ENCODE measurements around the gene SHISAL2B. TPM values are rescaled to one million over a fixed set of nuclear protein-coding genes. Genes with fewer than 3 reads are reported as not detected.

SHISAL2B gene
- total RNA-seq, 6 experiments from 2014 or later: not detected

DNA sequence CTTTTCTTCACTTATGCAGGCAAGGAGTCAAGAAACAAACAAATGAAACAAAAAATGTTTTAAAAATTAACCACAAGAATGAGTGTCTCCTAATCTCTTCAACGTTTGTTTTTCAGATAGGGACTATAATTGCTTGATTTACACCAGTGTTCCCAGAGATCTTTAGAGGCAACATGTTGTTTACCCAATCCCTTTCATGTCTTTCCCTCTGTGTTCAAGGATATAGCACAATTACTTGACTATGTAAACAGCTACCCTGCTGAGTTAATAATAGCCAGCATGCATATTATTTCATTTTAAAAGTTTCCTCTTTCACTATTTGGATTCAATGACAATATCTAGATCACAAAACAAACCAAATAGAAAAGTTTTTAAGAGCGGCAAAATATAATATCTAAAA lies 25.1 kb upstream of the SHISAL2B start:
- 45% methylated on average over 2 of the region's 2 CpGs for WGBS (ENCODE audit: insufficient coverage, low coverage, low lambda C conversion rate, missing lambda C conversion rate)
- H3K9me3 ChIP-seq: no peaks in the 10 kb centered on the region
- no peak overlapping the region for H3K27ac ChIP-seq
- DNase-seq (no peak), ATAC-seq (no peak)
- TF ChIP-seq, protein P1, sequence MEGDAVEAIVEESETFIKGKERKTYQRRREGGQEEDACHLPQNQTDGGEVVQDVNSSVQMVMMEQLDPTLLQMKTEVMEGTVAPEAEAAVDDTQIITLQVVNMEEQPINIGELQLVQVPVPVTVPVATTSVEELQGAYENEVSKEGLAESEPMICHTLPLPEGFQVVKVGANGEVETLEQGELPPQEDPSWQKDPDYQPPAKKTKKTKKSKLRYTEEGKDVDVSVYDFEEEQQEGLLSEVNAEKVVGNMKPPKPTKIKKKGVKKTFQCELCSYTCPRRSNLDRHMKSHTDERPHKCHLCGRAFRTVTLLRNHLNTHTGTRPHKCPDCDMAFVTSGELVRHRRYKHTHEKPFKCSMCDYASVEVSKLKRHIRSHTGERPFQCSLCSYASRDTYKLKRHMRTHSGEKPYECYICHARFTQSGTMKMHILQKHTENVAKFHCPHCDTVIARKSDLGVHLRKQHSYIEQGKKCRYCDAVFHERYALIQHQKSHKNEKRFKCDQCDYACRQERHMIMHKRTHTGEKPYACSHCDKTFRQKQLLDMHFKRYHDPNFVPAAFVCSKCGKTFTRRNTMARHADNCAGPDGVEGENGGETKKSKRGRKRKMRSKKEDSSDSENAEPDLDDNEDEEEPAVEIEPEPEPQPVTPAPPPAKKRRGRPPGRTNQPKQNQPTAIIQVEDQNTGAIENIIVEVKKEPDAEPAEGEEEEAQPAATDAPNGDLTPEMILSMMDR (IDR thresholded peaks at IDR 0.05): no peak
- TF ChIP-seq POLR2A (IDR thresholded peaks at IDR 0.05): no peak
- intact Hi-C loops (cut with DNase I): no loop called here
- H3K4me3 ChIP-seq: no peak overlapping the region
- H3K4me1 ChIP-seq: no peaks in the 10 kb centered on the region
- H3K36me3 ChIP-seq: no peaks in the 10 kb centered on the region
- H3K27me3 ChIP-seq: no peaks in the 10 kb centered on the region

DNA sequence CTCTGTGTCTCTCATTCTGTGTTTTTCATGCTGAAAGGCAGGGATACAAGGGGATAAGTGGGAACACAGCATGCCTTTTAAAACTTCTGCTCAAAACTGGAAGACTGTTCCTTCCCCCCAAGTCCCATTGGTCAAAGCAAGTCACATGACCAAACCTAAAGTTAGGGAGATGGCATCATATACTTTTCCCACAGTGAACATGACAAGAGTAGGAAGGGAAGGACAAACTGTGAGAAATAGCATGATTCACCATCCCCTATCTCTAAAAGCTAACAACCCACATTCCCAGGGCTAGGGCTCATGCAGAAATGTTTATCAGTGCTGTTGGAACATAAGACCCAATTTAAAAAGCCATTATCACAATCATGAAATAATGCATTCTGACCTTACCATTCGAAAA lies 24.2 kb upstream of the SHISAL2B start:
- 20% methylated on average over 1 of the region's 1 CpG for WGBS (ENCODE audit: insufficient coverage, low coverage, low lambda C conversion rate, missing lambda C conversion rate)
- no peaks in the 10 kb centered on the region for H3K4me1 ChIP-seq

DNA sequence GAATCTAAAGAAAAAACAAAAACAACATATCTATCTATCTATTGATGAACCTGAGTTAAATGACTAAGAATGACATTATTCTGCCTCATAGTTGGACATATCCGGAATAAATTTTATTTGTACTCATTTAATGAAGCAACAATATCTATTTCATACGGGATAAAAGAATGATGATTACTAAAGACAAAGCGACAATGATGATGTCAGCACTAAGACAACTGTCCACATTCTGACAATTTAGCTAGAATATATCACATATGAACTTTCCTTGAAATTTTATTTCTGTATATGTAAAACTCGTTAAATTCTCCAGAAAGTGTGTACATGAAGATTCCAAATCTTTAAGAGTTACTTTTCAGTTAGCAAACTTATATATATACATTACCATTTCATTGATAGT lies 23.2 kb upstream of the SHISAL2B start:
- Histone ChIP-seq H3K4me3 (no peak overlapping the region), H3K27me3 (no peaks in the 10 kb centered on the region), H3K9me3 (no peaks in the 10 kb centered on the region), H3K4me1 (no peaks in the 10 kb centered on the region), H3K27ac (no peak overlapping the region), H3K36me3 (no peaks in the 10 kb centered on the region)
- no peak for TF ChIP-seq POLR2A (IDR thresholded peaks at IDR 0.05)
- TF ChIP-seq, protein P1 (IDR thresholded peaks at IDR 0.05): no peak
- intact Hi-C loops (cut with DNase I): no loop called here
- WGBS (ENCODE audit: insufficient coverage, low coverage, low lambda C conversion rate, missing lambda C conversion rate): 70% methylated on average over 4 of the region's 4 CpGs
- DNase-seq (no peak), ATAC-seq (no peak)

More for the DNA sequence above, 24.2 kb upstream of the SHISAL2B start:
- no peaks in the 10 kb centered on the region for H3K9me3 ChIP-seq
- ATAC-seq (no peak), DNase-seq (no peak)
- TF ChIP-seq, protein P1 (IDR thresholded peaks at IDR 0.05): no peak
- no peak for TF ChIP-seq POLR2A (IDR thresholded peaks at IDR 0.05)
- H3K27ac ChIP-seq: no peak overlapping the region
- no peaks in the 10 kb centered on the region for H3K36me3 ChIP-seq
- H3K4me3 ChIP-seq: no peak overlapping the region
- H3K27me3 ChIP-seq: no peaks in the 10 kb centered on the region
- intact Hi-C loops (cut with DNase I): no loop called here

DNA sequence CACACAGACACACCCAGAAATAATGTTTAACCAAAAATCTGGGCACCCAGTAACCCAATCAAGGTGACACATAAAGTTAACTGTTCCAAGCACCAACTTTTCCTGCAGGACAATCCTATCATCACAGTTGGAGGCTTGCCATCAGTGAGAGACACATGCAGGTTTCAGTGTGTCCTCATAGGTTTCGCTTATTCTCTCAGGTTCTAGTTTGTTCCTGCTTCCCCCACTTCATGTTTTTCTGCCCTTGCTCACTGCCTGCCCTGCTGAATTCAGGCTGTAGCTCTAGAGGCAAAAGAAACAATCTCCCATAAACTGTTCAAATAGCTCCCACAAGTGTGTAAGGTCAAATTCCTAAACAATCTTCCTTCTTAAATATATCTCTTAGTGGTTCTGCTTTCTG lies 20.0 kb upstream of the SHISAL2B start:
- ATAC-seq (no peak), DNase-seq (no peak)
- H3K27me3 ChIP-seq: no peaks in the 10 kb centered on the region
- intact Hi-C loops (cut with DNase I): no loop called here
- no peak for TF ChIP-seq POLR2A (IDR thresholded peaks at IDR 0.05)
- H3K4me1 ChIP-seq: no peaks in the 10 kb centered on the region
- H3K36me3 ChIP-seq: no peaks in the 10 kb centered on the region
- H3K4me3 ChIP-seq: no peak overlapping the region
- H3K27ac ChIP-seq: no peak overlapping the region
- no peaks in the 10 kb centered on the region for H3K9me3 ChIP-seq
- 100% methylated on average over 1 of the region's 1 CpG for WGBS (ENCODE audit: insufficient coverage, low coverage, low lambda C conversion rate, missing lambda C conversion rate)

DNA sequence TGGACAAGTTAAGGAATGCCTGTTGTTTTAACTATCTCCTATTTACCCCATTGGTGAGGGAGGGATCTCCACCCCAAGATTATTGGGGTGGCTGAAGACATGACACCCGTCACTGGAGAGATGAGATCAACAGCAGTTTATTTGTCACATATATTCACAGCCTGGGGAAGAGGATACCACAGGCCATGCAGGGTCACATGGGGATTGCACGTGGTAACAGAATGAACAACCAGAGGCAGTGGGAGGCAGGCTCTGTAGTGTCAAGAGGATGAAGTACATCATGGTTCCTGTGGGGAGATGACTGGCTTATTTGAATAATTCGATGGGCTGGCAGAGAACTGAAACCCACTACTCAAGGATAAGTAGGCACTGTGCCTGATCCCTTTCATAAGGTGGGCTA lies 18.6 kb upstream of the SHISAL2B start:
- no peaks in the 10 kb centered on the region for H3K36me3 ChIP-seq
- no peaks in the 10 kb centered on the region for H3K4me1 ChIP-seq
- DNase-seq (no peak), ATAC-seq (no peak)
- H3K27me3 ChIP-seq: no peaks in the 10 kb centered on the region
- no peaks in the 10 kb centered on the region for H3K9me3 ChIP-seq
- TF ChIP-seq, protein P1 (IDR thresholded peaks at IDR 0.05): no peak
- TF ChIP-seq POLR2A (IDR thresholded peaks at IDR 0.05): no peak
- no peak overlapping the region for H3K27ac ChIP-seq
- H3K4me3 ChIP-seq: no peak overlapping the region
- intact Hi-C loops (cut with DNase I): no loop called here
- 53% methylated on average over 3 of the region's 3 CpGs for WGBS (ENCODE audit: insufficient coverage, low coverage, low lambda C conversion rate, missing lambda C conversion rate)

Data from right lobe of liver (tissue), 6 donors.